HL-60 (cell line): Measurements from ENCODE around the gene CPED1.

ENCODE experiments used
- GABPA ChIP-seq: IDR thresholded peaks from 2 replicates; pipeline ENCODE4 v1.6.1; 2012; ENCODE audit warnings: low read depth
- POLR2AphosphoS5 ChIP-seq: IDR thresholded peaks from 2 replicates; pipeline ENCODE4 v1.6.1; 2012; ENCODE audit warnings: low read depth
- SPI1 ChIP-seq: IDR thresholded peaks from 2 replicates; pipeline ENCODE4 v1.6.1; 2012; ENCODE audit warnings: low read depth, mild to moderate bottlenecking, borderline replicate concordance
- TF ChIP-seq, protein P1 (sequence below): IDR thresholded peaks from one replicate; pipeline ENCODE4 v1.5.1; 2011; ENCODE audit warnings: low read length, control low read depth, inconsistent platforms; ENCODE audit not compliant: insufficient read depth
- TF ChIP-seq, protein P2 (sequence below): IDR thresholded peaks from 2 replicates; pipeline ENCODE4 v1.6.1; 2012; ENCODE audit warnings: low read depth; ENCODE audit not compliant: insufficient replicate concordance

DNA sequence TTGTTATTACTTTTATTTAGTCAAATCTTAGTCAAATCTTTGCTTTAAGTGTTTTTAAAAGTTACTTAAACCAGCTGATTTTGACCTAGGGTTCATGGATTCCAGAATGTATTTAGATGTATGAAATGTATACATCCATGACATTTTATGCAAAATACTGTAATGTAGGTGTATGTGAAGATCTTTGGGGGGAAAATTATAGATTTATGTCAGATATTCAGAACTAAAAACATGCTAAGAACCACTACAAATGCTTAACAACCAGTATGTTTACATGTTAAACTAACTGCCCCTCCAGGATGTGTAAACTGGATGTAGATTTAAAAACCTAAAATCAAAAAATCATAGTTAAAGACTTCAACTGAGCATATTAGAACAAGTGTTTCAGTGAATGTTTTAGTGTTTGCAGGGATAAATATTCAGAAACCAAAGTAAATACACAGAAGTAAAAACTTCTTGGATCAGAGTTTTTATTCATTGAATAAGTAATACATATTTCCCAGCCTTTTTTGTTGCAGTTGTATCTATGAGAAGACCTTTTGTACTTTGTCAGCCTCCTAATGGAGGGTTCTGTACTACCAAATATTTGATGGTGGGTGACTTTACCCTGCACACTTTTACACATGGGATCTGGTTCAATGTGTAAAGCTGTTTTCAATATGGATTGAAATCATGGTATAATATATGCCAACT lies 3.9 kb downstream of the CPED1 start:
- TF ChIP-seq, protein P1, sequence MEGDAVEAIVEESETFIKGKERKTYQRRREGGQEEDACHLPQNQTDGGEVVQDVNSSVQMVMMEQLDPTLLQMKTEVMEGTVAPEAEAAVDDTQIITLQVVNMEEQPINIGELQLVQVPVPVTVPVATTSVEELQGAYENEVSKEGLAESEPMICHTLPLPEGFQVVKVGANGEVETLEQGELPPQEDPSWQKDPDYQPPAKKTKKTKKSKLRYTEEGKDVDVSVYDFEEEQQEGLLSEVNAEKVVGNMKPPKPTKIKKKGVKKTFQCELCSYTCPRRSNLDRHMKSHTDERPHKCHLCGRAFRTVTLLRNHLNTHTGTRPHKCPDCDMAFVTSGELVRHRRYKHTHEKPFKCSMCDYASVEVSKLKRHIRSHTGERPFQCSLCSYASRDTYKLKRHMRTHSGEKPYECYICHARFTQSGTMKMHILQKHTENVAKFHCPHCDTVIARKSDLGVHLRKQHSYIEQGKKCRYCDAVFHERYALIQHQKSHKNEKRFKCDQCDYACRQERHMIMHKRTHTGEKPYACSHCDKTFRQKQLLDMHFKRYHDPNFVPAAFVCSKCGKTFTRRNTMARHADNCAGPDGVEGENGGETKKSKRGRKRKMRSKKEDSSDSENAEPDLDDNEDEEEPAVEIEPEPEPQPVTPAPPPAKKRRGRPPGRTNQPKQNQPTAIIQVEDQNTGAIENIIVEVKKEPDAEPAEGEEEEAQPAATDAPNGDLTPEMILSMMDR: no peak
- TF ChIP-seq POLR2AphosphoS5 (no peak), SPI1 (no peak), GABPA (no peak)
- TF ChIP-seq, protein P2, sequence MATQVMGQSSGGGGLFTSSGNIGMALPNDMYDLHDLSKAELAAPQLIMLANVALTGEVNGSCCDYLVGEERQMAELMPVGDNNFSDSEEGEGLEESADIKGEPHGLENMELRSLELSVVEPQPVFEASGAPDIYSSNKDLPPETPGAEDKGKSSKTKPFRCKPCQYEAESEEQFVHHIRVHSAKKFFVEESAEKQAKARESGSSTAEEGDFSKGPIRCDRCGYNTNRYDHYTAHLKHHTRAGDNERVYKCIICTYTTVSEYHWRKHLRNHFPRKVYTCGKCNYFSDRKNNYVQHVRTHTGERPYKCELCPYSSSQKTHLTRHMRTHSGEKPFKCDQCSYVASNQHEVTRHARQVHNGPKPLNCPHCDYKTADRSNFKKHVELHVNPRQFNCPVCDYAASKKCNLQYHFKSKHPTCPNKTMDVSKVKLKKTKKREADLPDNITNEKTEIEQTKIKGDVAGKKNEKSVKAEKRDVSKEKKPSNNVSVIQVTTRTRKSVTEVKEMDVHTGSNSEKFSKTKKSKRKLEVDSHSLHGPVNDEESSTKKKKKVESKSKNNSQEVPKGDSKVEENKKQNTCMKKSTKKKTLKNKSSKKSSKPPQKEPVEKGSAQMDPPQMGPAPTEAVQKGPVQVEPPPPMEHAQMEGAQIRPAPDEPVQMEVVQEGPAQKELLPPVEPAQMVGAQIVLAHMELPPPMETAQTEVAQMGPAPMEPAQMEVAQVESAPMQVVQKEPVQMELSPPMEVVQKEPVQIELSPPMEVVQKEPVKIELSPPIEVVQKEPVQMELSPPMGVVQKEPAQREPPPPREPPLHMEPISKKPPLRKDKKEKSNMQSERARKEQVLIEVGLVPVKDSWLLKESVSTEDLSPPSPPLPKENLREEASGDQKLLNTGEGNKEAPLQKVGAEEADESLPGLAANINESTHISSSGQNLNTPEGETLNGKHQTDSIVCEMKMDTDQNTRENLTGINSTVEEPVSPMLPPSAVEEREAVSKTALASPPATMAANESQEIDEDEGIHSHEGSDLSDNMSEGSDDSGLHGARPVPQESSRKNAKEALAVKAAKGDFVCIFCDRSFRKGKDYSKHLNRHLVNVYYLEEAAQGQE: no peak
